Germinal center (tissue), 1 donor: ENCODE data around the gene EFCAB13.
"Not testable (repeated sequence)": the region's sequence is repeated elsewhere in the genome, so short reads cannot be mapped to it uniquely, and the experiment has no call there.

Experiments used
- DNase-seq: peaks from one replicate; pipeline ENCODE4 v3.0.0; 2012; ENCODE audit warnings: mixed read lengths, low spot score

EFCAB13 gene

DNA sequence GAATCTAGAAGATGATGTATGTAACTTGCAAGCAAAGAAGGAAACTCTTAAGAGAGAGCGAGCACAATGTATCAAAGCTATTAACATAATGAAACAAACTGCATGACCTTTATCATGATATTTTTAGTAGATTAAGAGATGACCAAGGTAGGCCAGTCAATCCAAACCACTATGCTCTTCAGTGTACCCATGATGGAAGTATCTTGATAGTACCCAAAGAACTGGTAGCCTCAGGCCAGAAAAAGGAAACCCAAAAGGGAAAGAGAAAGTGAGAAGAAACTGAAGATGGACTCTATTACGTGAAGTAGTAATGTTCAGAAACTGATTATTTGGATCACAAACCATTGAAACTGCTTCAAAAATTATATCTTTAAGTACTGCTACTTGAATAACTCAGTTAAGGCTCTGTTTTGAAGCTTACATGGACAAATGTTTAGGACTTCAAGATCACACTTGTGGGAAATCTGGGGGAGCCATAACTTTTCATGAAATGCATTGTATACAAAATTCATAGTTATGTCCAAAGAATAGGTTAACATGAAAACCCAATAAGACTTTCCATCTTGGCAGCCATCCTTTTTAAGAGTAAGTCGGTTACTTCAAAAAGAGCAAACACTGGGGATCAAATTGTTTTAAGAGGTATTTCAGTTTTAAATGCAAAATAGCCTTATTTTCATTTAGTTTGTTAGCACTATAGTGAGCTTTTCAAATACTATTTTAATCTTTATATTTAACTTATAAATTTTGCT, 102.3 kb downstream of the EFCAB13 start:
- DNase-seq: not testable (repeated sequence)

DNA sequence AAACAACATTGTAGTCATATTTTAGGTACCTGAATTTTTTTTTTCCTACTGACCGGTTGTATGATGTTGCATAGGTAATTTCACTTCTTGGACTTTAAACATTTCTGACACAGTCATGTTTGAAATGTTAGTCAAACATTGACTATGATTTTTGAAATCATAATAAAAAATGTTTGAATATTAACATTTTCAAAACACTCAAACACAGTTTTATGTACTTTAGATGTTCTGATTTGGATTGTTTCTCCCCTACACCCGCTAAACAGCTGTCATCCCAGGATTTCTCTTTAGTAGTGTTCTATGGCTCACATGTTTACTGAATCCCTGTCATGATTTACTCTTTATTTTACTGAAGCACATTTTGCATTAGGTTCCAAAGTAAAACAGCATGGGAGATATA, 104.2 kb downstream of the EFCAB13 start:
- no peak for DNase-seq

DNA sequence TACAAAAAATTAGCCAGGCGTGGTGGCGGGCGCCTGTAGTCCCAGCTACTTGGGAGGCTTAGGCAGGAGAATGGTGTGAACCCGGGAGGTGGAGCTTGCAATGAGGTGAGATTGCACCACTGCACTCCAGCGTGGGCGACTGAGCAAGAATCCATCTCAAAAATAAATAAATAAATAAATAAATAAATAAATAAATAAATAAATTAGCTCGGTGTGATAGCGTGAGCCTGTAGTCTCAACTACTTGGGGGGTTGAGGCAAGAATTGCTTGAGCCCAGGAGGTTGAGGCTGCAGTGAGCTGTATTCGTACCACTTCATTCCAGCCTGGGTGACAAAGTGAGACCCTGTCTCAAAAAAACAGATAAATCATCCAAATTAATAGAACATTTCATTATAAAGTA, 108.5 kb downstream of the EFCAB13 start:
- not testable (repeated sequence) for DNase-seq

DNA sequence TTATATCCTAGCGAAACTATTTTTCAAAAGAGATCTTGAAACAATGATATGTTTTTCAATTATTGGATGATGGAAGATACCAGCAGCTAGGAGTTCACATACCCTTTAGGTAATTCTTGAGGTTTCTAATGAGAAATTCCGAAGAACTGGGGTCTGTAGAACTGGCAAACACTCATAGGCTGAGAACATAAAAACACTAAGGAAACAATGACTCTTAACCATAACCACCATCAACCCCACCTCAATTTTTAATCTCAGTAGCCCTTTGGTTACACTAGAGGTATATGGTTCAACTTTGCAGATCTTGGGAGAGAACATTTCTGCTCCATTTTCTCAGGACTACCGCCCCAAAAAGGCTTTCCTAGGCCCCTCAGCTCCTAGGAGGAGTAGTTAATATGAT, 141.4 kb downstream of the EFCAB13 start:
- no peak for DNase-seq

DNA sequence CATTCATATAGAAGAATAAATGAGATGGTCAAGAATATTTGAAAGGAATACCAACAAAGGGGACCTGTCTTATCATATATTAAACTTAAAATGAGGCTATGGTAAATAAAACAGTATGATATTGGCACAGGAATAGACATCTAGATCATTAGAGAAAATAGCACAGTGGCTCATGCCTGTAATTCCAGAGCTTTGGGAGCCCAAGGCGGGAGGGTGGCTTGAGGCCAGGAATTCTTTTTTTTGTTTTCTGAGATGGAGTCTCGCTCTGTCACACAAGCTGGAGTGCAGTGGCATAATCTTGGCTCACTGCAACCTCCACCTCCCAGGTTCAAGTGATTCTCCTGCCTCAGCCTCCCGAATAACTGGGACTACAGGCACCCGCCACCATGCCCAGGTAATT, 143.2 kb downstream of the EFCAB13 start:
- not testable (repeated sequence) for DNase-seq

DNA sequence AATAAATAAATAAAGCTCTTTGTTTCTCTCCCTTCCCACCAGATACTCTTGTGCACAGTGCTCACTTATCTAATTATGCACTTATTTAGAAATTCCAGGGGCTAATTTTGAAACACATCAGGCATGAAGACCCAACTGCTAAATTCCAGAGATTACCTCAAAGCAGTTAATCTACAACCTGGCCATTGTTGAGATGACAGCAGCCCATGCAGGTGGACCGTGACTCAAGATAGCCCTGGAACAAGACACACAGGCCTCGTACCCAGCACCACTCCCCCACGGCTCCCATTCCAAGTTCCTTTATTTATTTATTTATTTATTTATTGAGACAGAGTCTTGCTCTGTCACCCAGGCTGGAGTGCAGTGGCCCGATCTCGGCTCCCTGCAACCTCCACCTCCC, 147.1 kb downstream of the EFCAB13 start:
- DNase-seq: no peak

DNA sequence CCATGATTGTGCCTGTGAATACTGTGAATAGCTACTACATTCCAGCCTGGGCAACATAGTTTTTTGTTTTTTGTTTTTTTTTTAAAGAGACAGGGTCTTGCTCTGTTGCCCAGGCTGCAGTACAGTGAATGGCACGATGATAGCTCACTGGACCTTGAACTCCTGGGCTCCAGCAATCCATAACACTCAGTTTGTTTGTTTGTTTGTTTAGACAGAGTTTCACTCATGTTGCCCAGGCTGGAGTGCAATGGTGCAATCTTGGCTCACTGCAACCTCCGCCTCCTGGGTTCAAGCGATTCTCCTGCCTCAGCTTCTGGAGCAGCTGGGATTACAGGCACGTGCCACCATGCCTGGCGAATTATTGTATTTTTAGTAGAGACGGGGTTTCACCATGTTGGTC, 148.3 kb downstream of the EFCAB13 start:
- DNase-seq: not testable (repeated sequence)
